Ovary (tissue), 3 donors: ENCODE data around the gene CNOT3.

Experiments used
- CTCF ChIP-seq, 3 donors: fragments of 450-650 bp in 2 of 3; fragments of 200-600 bp in 1 of 3; IDR thresholded peaks; one replicate each; pipeline versions ENCODE4 v1.5.1 to v1.8.0; 2016 to 2022; ENCODE audit warnings: antibody characterized with exemption in 3 of 3, mild to moderate bottlenecking in 1 of 3
- EP300 ChIP-seq: sonication (generic); formaldehyde crosslinking; IDR thresholded peaks from one replicate; pipeline ENCODE4 v1.6.1; 2017; ENCODE audit warnings: antibody characterized with exemption
- donor health status: DM: no; HTN: no; CAD: no.

GRCh38 chr19:54105796-54106195 lies 31.8 kb upstream of the CNOT3 start:
- TF ChIP-seq CTCF (IDR thresholded peaks at IDR 0.05) (no peak), EP300 (no peak)
